Neural cell (in vitro differentiated cells): Measurements from ENCODE around the gene LRRC74A. TPM values are rescaled to one million over a fixed set of nuclear protein-coding genes. Genes with fewer than 3 reads are reported as not detected.

ENCODE experiments used
- H2AFZ ChIP-seq: fragments of 200-600, 300-800 bp; sonication (generic), shearing (Covaris generic); 2 replicates; pipeline ENCODE4 v1.6.0; 2014; ENCODE audit warnings: low read depth, mild to moderate bottlenecking, antibody characterized with exemption, low read length, moderate library complexity
- H3F3A ChIP-seq: fragments of 200-600 bp; shearing (Covaris generic); 2 replicates; pipeline ENCODE4 v1.6.1; 2016; ENCODE audit warnings: mild to moderate bottlenecking, moderate library complexity, mixed read lengths, antibody characterized with exemption, low read length; ENCODE audit not compliant: insufficient read depth, poor library complexity, severe bottlenecking
- H3K27ac ChIP-seq: fragments of 200-600, 300-800 bp; sonication (generic), shearing (Covaris generic); 2 replicates; pipeline ENCODE4 v1.5.1; 2014; ENCODE audit warnings: mild to moderate bottlenecking, low read length, moderate library complexity
- H3K27me3 ChIP-seq: fragments of 300-800, 200-600 bp; sonication (generic), shearing (Covaris generic); 2 replicates; pipeline ENCODE4 v1.6.0; 2014; ENCODE audit warnings: mild to moderate bottlenecking, low read depth, low read length, moderate library complexity; ENCODE audit not compliant: insufficient read depth
- H3K36me3 ChIP-seq: fragments of 300-800, 200-600 bp; sonication (generic), shearing (Covaris generic); 2 replicates; pipeline ENCODE4 v1.5.1; 2014; ENCODE audit warnings: mild to moderate bottlenecking, antibody characterized with exemption, low read length, moderate library complexity; ENCODE audit not compliant: insufficient read depth
- H3K4me2 ChIP-seq: fragments of 300-800, 200-600 bp; sonication (generic), shearing (Covaris generic); 2 replicates; pipeline ENCODE4 v1.6.0; 2014; ENCODE audit warnings: mild to moderate bottlenecking, low read length
- H3K4me3 ChIP-seq: fragments of 300-800, 200-600 bp; sonication (generic), shearing (Covaris generic); 2 replicates; pipeline ENCODE4 v1.5.1; 2014; ENCODE audit warnings: mild to moderate bottlenecking, low read length, moderate library complexity
- H3K79me2 ChIP-seq: fragments of 200-600 bp; shearing (Covaris generic); replicated peaks from 2 replicates; pipeline ENCODE4 v1.6.0; 2014; ENCODE audit warnings: mild to moderate bottlenecking, low read length, moderate library complexity; ENCODE audit not compliant: insufficient read depth
- H3K9ac ChIP-seq: fragments of 300-800, 200-600 bp; sonication (generic), shearing (Covaris generic); 2 replicates; pipeline ENCODE4 v1.6.1; 2016; ENCODE audit warnings: mild to moderate bottlenecking, low read length, mixed read lengths
- H3K9me2 ChIP-seq: fragments of 200-600 bp; shearing (Covaris generic); 2 replicates; pipeline ENCODE4 v1.6.1; 2016; ENCODE audit warnings: mild to moderate bottlenecking, low read length, mixed read lengths; ENCODE audit not compliant: insufficient read depth
- H3K9me3 ChIP-seq: fragments of 200-600, 300-800 bp; sonication (generic), shearing (Covaris generic); 2 replicates; pipeline ENCODE4 v1.6.1; 2016; ENCODE audit warnings: mild to moderate bottlenecking, mixed run types, low read length, moderate library complexity, mixed read lengths
- H4K20me1 ChIP-seq: fragments of 200-600 bp; shearing (Covaris generic); 2 replicates; pipeline ENCODE4 v1.6.1; 2016; ENCODE audit warnings: mild to moderate bottlenecking, mixed run types; ENCODE audit not compliant: insufficient read depth
- CTCF ChIP-seq: fragments of 450-650 bp; IDR thresholded peaks from 2 replicates; pipeline ENCODE4 v1.5.1; 2014; ENCODE audit warnings: antibody characterized with exemption, mild to moderate bottlenecking, moderate library complexity; ENCODE audit not compliant: poor library complexity, severe bottlenecking
- EP300 ChIP-seq: fragments of 450-650 bp; conservative IDR thresholded peaks from 2 replicates; pipeline ENCODE4 v1.6.1; 2014; ENCODE audit warnings: antibody characterized with exemption, mild to moderate bottlenecking, moderate library complexity; ENCODE audit not compliant: poor library complexity, severe bottlenecking
- EZH2 ChIP-seq: fragments of 200-600, 300-800 bp; shearing (Covaris generic), sonication (generic); IDR thresholded peaks from 2 replicates; pipeline ENCODE4 v1.6.1; 2014; ENCODE audit warnings: antibody characterized with exemption, low read length, borderline replicate concordance, mild to moderate bottlenecking; ENCODE audit not compliant: insufficient read depth, poor library complexity, severe bottlenecking
- MXI1 ChIP-seq: fragments of 450-650 bp; conservative IDR thresholded peaks from 2 replicates; pipeline ENCODE4 v1.6.1; 2014; ENCODE audit warnings: antibody characterized with exemption, mild to moderate bottlenecking; ENCODE audit not compliant: poor library complexity, severe bottlenecking
- POLR2AphosphoS5 ChIP-seq: IDR thresholded peaks from 2 replicates; pipeline ENCODE4 v1.6.1; 2012
- RAD21 ChIP-seq: fragments of 450-650 bp; conservative IDR thresholded peaks from 2 replicates; pipeline ENCODE4 v1.6.1; 2014; ENCODE audit warnings: antibody characterized with exemption, mild to moderate bottlenecking, moderate library complexity
- REST ChIP-seq: IDR thresholded peaks from 2 replicates; pipeline ENCODE4 v1.6.1; 2012; ENCODE audit warnings: borderline replicate concordance
- SMC3 ChIP-seq: fragments of 450-650 bp; conservative IDR thresholded peaks from 2 replicates; pipeline ENCODE4 v1.6.1; 2014; ENCODE audit warnings: antibody characterized with exemption, mild to moderate bottlenecking, moderate library complexity; ENCODE audit not compliant: poor library complexity
- TAF1 ChIP-seq: IDR thresholded peaks from 2 replicates; pipeline ENCODE4 v1.6.1; 2012; ENCODE audit warnings: low read depth
- polyA plus RNA-seq: library from polyadenylated mRNA; depleted of rRNA; stranded (reverse); fragments of >200 nt; gene quantifications from 2 replicates; pipeline ENCODE4 v1.2.3, GENCODE V29; 2014

The LRRC74A gene
- polyA plus RNA-seq, 1 donor from 2014 or later = not detected

GRCh38 chr14:76832503-76832988 is 6.3 kb downstream of the LRRC74A start:
- Histone ChIP-seq H3K4me3 (no peak overlapping the region), H3K9me2 (no peaks in the 10 kb centered on the region), H3K27ac (no peak overlapping the region), H3K4me2 (no peak overlapping the region), H3K9ac (no peak overlapping the region), H3K79me2 (no peaks in the 10 kb centered on the region), H3K9me3 (no peaks in the 10 kb centered on the region), H3K27me3 (no peaks in the 10 kb centered on the region), H3K36me3 (no peaks in the 10 kb centered on the region), H4K20me1 (no peaks in the 10 kb centered on the region), H2AFZ (no peak overlapping the region), H3F3A (no peaks in the 10 kb centered on the region)
- TF ChIP-seq POLR2AphosphoS5 (no peak), REST (no peak), MXI1 (no peak), RAD21 (no peak), SMC3 (no peak), CTCF (no peak), TAF1 (no peak), EZH2 (no peak), EP300 (no peak)

- Histone ChIP-seq H3K9ac (no peak overlapping the region), H3K27me3 (no peaks in the 10 kb centered on the region), H3F3A (no peaks in the 10 kb centered on the region), H3K4me2 (no peak overlapping the region), H3K36me3 (no peaks in the 10 kb centered on the region), H3K9me2 (no peaks in the 10 kb centered on the region), H4K20me1 (no peaks in the 10 kb centered on the region), H3K4me3 (no peak overlapping the region), H2AFZ (no peak overlapping the region), H3K79me2 (no peaks in the 10 kb centered on the region), H3K27ac (no peak overlapping the region), H3K9me3 (no peaks in the 10 kb centered on the region)
- no peak for TF ChIP-seq POLR2AphosphoS5
- TF ChIP-seq EP300 = no peak
- no peak for TF ChIP-seq REST
- TF ChIP-seq RAD21 = no peak
- no peak for TF ChIP-seq EZH2
- no peak for TF ChIP-seq SMC3
These were observed 6.8 kb downstream of the LRRC74A start for GRCh38 chr14:76833011-76833410.
